ENCODE results near the gene PDE4B. TPM values are rescaled to one million over a fixed set of nuclear protein-coding genes. Genes with fewer than 3 reads are reported as not detected.

Gene PDE4B
- total and polyA plus RNA-seq, 2 of the 13 experiments (the other 11 are each of a cell fraction or from before 2014, with no cell fraction given), result not detected

- TF ChIP-seq NFATC3 (CRISPR knock-in tag; IDR thresholded peaks at IDR 0.05) (no peak), RXRB (CRISPR knock-in tag; IDR thresholded peaks at IDR 0.05; ENCODE audit: borderline replicate concordance) (no peak), ZNF646 (CRISPR knock-in tag; IDR thresholded peaks at IDR 0.05) (no peak), SAFB2 (CRISPR knock-in tag; IDR thresholded peaks at IDR 0.05; ENCODE audit: borderline replicate concordance, low read depth) (no peak), ZFP1 (CRISPR knock-in tag; IDR thresholded peaks at IDR 0.05) (no peak), MTA3 (CRISPR knock-in tag; IDR thresholded peaks at IDR 0.05) (no peak), ZC3H4 (CRISPR knock-in tag; IDR thresholded peaks at IDR 0.05; ENCODE audit: borderline replicate concordance) (no peak), GPBP1L1 (CRISPR knock-in tag; IDR thresholded peaks at IDR 0.05) (no peak), SRF (IDR thresholded peaks at IDR 0.05; ENCODE audit: low read depth, low read length) (no peak), ZNF138 (CRISPR knock-in tag; IDR thresholded peaks at IDR 0.05; ENCODE audit: low read depth) (no peak), ZSCAN12 (CRISPR knock-in tag; IDR thresholded peaks at IDR 0.05) (no peak), TRIM24 (CRISPR knock-in tag; IDR thresholded peaks at IDR 0.05) (no peak)
Measured at GRCh38 chr1:66197120-66197519, 404.4 kb downstream of the PDE4B start (continued).

All from HepG2 (cell line).